Panc1 (cell line): Measurements from ENCODE around the gene ZNF714.
"Not testable (repeated sequence)": the region's sequence is repeated elsewhere in the genome, so short reads cannot be mapped to it uniquely, and the experiment has no call there.

Experiments used
- TCF7L2 ChIP-seq: IDR thresholded peaks from 2 replicates; pipeline ENCODE4 v1.6.1; 2011; ENCODE audit warnings: mild to moderate bottlenecking, low read depth, low read length, inconsistent platforms
- TF ChIP-seq, protein P1 (sequence below): fragments of 450-650 bp; IDR thresholded peaks from 2 replicates; pipeline ENCODE4 v1.5.1; 2017; ENCODE audit warnings: mild to moderate bottlenecking
- TF ChIP-seq, protein P2 (sequence below), 2 experiments: IDR thresholded peaks; 2 replicates each; pipeline ENCODE4 v1.6.1; 2011 to 2012; ENCODE audit warnings: low read depth in 2 of 2, control low read depth in 1 of 2, low read length in 1 of 2, mild to moderate bottlenecking in 1 of 2, moderate library complexity in 1 of 2; ENCODE audit not compliant: insufficient read depth in 1 of 2

DNA sequence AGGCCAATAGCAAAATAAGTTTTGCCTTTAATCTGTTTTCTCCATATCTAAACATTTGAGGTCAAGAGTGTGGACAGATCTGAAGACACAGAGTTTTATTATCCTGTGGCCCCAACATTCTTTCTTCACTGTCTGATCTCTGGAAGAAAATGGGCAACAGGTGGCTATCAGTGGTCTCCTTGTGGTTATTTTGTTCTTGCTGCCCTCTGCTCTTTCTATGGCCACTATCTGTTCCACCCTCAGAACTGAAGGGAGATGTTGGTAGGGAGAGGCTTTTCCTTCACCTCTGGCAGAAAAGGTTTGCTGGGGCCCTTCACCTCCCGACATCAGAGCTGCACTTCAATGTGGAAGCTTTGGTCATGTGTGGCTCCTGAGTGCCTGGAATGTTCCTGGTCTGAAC, 59.0 kb downstream of the ZNF714 start:
- TF ChIP-seq, protein P1, sequence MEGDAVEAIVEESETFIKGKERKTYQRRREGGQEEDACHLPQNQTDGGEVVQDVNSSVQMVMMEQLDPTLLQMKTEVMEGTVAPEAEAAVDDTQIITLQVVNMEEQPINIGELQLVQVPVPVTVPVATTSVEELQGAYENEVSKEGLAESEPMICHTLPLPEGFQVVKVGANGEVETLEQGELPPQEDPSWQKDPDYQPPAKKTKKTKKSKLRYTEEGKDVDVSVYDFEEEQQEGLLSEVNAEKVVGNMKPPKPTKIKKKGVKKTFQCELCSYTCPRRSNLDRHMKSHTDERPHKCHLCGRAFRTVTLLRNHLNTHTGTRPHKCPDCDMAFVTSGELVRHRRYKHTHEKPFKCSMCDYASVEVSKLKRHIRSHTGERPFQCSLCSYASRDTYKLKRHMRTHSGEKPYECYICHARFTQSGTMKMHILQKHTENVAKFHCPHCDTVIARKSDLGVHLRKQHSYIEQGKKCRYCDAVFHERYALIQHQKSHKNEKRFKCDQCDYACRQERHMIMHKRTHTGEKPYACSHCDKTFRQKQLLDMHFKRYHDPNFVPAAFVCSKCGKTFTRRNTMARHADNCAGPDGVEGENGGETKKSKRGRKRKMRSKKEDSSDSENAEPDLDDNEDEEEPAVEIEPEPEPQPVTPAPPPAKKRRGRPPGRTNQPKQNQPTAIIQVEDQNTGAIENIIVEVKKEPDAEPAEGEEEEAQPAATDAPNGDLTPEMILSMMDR, result not testable (repeated sequence)
- TF ChIP-seq, protein P2, sequence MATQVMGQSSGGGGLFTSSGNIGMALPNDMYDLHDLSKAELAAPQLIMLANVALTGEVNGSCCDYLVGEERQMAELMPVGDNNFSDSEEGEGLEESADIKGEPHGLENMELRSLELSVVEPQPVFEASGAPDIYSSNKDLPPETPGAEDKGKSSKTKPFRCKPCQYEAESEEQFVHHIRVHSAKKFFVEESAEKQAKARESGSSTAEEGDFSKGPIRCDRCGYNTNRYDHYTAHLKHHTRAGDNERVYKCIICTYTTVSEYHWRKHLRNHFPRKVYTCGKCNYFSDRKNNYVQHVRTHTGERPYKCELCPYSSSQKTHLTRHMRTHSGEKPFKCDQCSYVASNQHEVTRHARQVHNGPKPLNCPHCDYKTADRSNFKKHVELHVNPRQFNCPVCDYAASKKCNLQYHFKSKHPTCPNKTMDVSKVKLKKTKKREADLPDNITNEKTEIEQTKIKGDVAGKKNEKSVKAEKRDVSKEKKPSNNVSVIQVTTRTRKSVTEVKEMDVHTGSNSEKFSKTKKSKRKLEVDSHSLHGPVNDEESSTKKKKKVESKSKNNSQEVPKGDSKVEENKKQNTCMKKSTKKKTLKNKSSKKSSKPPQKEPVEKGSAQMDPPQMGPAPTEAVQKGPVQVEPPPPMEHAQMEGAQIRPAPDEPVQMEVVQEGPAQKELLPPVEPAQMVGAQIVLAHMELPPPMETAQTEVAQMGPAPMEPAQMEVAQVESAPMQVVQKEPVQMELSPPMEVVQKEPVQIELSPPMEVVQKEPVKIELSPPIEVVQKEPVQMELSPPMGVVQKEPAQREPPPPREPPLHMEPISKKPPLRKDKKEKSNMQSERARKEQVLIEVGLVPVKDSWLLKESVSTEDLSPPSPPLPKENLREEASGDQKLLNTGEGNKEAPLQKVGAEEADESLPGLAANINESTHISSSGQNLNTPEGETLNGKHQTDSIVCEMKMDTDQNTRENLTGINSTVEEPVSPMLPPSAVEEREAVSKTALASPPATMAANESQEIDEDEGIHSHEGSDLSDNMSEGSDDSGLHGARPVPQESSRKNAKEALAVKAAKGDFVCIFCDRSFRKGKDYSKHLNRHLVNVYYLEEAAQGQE (IDR thresholded peaks at IDR 0.05; ENCODE audit: insufficient read depth in 1 of 2, low read depth in 2 of 2, low read length in 1 of 2), result not testable (repeated sequence)
- not testable (repeated sequence) for TF ChIP-seq TCF7L2
